Activated T-cell treated with anti-CD3 and anti-CD28 coated beads, Interleukin-2, amount 50 U/mL, for 24 hours (primary cell): ENCODE data around the gene ZNF385A.

Experiments used
- DNase-seq: peaks from one replicate; pipeline ENCODE4 v3.0.0-alpha.2; 2020
- H3K27ac Mint-ChIP-seq: 2 replicates; pipeline ENCODE4 v1.8.0; 2020; ENCODE audit warnings: mild to moderate bottlenecking, mixed read lengths
- H3K27me3 Mint-ChIP-seq: 2 replicates; pipeline ENCODE4 v1.8.0; 2020; ENCODE audit warnings: mixed read lengths
- H3K36me3 Mint-ChIP-seq: 2 replicates; pipeline ENCODE4 v1.8.0; 2020; ENCODE audit warnings: low read depth, mixed read lengths
- H3K4me1 Mint-ChIP-seq: 2 replicates; pipeline ENCODE4 v1.8.0; 2020; ENCODE audit warnings: low read depth, mixed read lengths
- H3K4me3 Mint-ChIP-seq: 2 replicates; pipeline ENCODE4 v1.8.0; 2020; ENCODE audit warnings: mild to moderate bottlenecking, moderate library complexity, mixed read lengths
- H3K9me3 Mint-ChIP-seq: 2 replicates; pipeline ENCODE4 v1.8.0; 2020; ENCODE audit warnings: mixed read lengths

ZNF385A gene, protein sequence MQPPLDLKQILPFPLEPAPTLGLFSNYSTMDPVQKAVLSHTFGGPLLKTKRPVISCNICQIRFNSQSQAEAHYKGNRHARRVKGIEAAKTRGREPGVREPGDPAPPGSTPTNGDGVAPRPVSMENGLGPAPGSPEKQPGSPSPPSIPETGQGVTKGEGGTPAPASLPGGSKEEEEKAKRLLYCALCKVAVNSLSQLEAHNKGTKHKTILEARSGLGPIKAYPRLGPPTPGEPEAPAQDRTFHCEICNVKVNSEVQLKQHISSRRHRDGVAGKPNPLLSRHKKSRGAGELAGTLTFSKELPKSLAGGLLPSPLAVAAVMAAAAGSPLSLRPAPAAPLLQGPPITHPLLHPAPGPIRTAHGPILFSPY

DNA sequence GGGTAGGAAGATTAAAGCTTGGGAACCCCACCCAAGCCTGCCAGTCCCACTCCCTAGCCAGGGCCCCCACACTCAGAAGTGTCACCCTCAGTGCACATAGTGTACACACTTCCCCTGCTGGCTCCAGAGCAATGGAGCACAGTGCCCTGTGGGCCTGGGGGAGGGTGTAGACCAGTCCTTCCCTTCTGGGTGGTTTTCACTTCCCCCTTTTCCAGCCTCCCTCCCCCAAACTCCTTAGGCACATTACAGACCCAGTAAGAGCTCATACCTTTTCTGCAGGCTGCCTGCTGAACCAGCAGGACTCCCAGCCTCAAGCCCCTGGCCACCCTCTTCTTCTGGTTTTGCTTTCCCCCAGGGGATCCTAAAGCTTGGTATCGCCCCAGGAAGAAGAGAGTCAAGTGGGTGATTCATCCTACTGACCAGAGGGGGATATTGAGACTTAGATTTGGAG, at the start of gene ZNF385A:
Gene ZNF385A (minus strand): TSS at position 143 of the 451 bp plus-strand sequence. CDS start 219 bp downstream, outside the sequence.
- no peaks in the 10 kb centered on the region for H3K9me3 Mint-ChIP-seq
- H3K36me3 Mint-ChIP-seq = no peaks in the 10 kb centered on the region
- no peak for DNase-seq
- H3K27ac Mint-ChIP-seq = no peak within 1 kb of the TSS
- no peaks in the 10 kb centered on the region for H3K27me3 Mint-ChIP-seq
- no peak within 1 kb of the TSS for H3K4me3 Mint-ChIP-seq
- H3K4me1 Mint-ChIP-seq = peaks cover 17% of the 10 kb centered on the region

DNA sequence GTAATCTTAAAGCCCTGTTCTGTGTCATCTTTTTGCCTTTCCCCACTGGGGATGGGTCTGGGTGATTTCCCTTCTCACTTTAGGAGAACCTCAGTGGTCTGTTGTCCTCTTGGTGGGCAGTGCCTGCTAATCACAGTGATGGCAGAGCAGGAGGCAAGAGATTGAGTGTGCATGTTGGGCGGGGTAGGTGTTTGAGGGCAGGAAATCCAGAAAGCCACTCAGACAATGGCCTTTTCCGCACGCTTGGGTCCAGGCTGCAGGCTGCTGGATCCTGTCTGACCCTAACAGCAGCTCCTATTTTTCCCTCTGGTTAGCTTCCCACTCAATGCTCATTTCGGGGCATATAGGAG, 48.3 kb upstream of the ZNF385A start:
- Mint-ChIP-seq H3K27ac (no peak overlapping the region), H3K9me3 (no peaks in the 10 kb centered on the region), H3K4me3 (no peak overlapping the region), H3K4me1 (peaks cover 32% of the 10 kb centered on the region), H3K36me3 (no peaks in the 10 kb centered on the region), H3K27me3 (no peaks in the 10 kb centered on the region)
- DNase-seq = no peak

DNA sequence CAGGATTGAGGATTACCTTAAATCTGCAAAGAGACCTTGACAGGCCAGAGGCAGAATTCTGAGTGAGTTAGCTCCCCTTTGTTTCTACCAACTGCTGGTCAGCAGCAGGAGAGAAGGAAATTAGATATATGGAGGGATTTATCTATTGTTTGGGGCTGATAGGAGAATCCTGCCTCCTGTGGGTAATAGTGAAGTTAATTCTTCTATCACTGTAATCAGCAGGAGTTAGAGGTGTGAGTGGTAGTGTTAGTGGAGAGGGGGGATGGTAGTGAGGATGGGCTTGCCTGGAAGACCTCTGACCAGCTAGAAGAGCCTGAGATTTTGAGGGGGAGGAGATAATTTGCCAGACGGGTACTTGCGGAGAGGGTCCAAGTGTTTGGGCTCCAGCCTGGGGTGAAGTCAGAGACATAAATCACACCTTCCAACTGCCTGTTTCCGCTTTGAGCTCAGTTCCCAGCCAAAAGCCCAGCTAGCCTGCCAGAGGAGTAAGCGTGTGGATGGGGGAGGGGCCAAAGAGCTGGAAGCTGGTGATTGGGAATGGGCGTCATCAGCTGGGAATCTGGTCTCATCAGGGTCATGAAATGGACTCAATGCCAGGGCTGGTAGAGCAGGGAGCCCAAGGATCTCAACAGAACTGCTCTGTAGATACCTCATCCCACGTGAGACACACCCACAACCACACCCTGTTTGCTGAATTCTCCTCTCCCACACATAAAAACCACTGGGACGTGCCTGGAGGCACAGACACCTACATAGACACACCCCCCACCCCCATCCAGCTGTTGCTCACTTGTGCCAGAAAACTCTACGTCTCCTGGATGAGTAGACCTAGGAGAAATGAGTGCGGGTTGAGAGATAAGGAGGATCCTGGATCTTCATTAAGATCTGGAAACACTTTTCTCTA, 47.6 kb upstream of the ZNF385A start:
- H3K4me1 Mint-ChIP-seq = peaks cover 26% of the 10 kb centered on the region
- H3K27ac Mint-ChIP-seq = no peak overlapping the region
- H3K27me3 Mint-ChIP-seq = no peaks in the 10 kb centered on the region
- no peaks in the 10 kb centered on the region for H3K9me3 Mint-ChIP-seq
- DNase-seq = no peak
- H3K36me3 Mint-ChIP-seq = no peaks in the 10 kb centered on the region
- H3K4me3 Mint-ChIP-seq = no peak overlapping the region

DNA sequence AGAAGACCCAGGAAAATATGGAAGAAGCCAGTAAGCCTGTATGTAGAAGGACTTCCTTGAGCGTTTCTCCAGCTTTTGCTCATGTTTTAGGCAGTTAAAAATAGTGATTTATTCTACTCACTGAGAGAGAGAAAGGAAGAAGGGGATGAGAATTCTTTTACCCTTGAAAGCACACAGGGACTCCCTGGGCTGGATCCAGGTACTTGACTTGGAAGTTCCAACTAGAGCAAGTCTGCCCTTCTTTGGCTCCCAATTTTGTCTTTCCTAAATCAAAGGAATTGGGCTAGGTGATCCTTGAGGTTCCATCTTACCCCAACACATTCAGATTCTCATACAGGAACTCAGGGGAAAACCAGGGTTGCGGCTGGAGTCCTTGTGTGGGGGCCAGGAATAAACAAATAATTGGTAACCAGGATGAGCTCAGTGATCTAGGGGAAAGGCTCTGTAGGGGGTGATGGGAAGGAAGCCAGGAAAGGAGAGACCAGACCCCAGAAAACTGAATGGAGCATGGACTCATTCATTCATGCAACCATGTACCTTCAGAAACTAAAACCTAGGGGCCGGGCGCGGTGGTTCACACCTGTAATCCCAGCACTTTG, 46.0 kb upstream of the ZNF385A start:
- DNase-seq = no peak
- peaks cover 25% of the 10 kb centered on the region for H3K4me1 Mint-ChIP-seq
- H3K36me3 Mint-ChIP-seq = no peaks in the 10 kb centered on the region
- H3K27me3 Mint-ChIP-seq = no peaks in the 10 kb centered on the region
- no peak overlapping the region for H3K27ac Mint-ChIP-seq
- H3K4me3 Mint-ChIP-seq = no peak overlapping the region
- no peaks in the 10 kb centered on the region for H3K9me3 Mint-ChIP-seq

DNA sequence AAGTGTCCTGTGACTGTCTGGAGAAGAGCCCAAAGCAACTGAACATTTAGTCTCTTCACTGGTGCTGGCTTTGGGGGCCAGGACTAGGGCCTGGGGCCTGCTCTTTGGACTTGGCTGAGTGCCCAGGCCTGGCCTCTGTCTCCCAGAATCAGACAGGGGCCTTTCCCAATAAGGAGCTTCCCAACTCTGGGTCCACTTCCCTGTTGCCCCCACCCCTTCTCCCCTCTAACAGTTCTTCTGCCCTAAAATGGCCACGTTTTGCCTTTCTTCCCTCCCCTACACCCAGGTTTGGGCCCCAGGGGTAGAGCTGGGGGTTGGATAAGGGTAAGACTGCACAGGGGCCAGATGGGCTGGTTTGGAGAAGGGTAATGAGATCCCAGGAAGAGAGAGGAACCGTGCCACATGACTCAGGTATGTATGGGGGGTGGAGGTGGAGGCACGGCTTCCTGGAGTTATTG, 44.5 kb upstream of the ZNF385A start:
- no peak overlapping the region for H3K27ac Mint-ChIP-seq

DNA sequence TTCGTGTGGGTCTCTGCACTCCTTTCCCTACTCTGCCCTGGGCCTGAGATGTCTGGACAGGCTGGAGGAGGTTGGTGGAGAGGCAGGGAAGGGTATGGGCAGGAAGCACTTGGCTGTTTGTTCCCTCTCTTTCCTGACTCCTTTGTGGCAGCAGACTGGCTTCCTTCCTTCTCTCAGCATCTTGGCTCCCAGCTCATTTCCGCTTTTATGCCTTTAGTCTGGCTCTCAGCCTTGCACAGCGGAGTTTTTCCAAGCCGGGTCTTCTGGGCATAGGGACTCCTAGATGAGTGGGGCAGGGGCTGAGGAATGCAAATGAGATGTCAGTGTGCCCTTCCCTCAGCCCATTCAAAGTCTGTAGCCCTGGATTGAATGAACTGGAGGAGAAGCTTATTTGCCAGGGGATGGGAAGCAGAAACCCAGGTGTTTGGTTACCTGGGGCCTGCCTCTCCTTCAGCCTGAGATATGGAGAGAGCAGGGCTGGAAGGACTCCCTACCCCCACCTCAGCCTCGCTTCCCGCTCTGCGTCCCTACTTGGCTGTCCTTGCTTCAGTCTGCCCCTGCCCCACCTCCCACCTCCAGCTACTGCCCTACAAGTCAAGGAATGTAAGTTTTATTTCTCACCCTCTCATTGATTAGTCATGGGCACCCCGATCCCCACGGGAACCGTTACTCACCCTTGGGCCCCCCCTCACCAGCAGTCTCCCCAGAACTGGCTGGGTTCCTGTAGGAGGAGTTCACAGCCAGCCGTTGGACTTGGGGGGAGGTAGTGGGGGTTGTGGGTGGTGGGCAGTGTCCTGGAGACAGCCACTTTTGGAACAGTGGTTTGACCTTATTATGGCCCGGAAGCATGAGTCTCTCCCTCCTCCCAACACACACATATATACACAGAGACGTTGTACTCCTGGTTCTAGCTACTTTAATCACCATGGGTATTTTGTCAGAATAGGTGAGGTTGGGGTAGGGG, 43.8 kb upstream of the ZNF385A start:
- Mint-ChIP-seq H3K27me3 (no peaks in the 10 kb centered on the region), H3K4me1 (peaks cover 26% of the 10 kb centered on the region), H3K36me3 (no peaks in the 10 kb centered on the region), H3K27ac (no peak overlapping the region), H3K9me3 (no peaks in the 10 kb centered on the region), H3K4me3 (no peak overlapping the region)
- DNase-seq = no peak

More for the DNA sequence above, 44.5 kb upstream of the ZNF385A start:
- no peak for DNase-seq
- Mint-ChIP-seq H3K4me1 (peaks cover 26% of the 10 kb centered on the region), H3K27me3 (no peaks in the 10 kb centered on the region), H3K4me3 (no peak overlapping the region), H3K9me3 (no peaks in the 10 kb centered on the region), H3K36me3 (no peaks in the 10 kb centered on the region)

DNA sequence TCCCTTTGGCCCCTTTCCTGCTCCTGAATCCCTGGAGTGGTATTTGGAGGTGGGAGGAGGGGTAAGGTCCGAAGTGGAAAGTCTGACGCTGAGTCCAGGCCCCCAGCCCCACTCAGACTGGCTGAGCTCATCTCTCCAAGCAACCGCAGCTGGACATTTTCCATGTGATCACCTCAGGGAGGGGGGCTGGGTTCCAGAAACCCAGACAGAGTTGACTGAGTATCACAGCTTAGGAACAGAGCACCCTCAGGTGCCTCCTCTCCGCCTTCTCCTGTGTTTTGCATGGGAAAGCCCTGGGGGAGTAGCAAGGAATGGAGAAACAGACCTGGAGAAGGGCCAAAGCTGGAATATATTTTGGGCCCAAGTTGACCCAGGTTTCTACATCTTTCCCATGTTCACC, 42.6 kb upstream of the ZNF385A start:
- Mint-ChIP-seq H3K27me3 (no peaks in the 10 kb centered on the region), H3K27ac (no peak overlapping the region), H3K4me3 (no peak overlapping the region)

DNA sequence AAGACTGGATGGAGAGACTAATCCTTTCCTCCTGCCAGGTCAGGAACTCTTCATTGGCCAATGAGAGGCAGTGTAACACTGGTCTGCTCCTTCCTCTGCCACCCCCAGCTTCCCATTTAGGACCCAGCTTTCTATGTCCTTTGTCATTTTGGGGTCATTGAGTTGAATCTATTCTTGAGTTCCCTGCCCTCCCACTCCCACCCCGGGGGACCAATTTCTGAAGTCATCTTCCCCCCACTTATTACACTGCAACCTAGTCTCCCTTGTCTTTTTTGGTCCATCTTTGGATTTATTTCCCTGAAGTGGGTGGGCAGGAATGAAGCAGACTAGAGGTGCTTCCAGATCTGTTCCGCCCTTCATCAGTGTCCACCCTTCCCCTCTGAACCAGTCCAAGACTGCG, 42.2 kb upstream of the ZNF385A start:
- DNase-seq = no peak
- no peaks in the 10 kb centered on the region for H3K27me3 Mint-ChIP-seq
- no peak overlapping the region for H3K27ac Mint-ChIP-seq
- H3K4me3 Mint-ChIP-seq = no peak overlapping the region
- no peaks in the 10 kb centered on the region for H3K36me3 Mint-ChIP-seq
- no peaks in the 10 kb centered on the region for H3K9me3 Mint-ChIP-seq
- peaks cover 16% of the 10 kb centered on the region for H3K4me1 Mint-ChIP-seq

More for the DNA sequence above, 42.6 kb upstream of the ZNF385A start:
- Mint-ChIP-seq H3K36me3 (no peaks in the 10 kb centered on the region), H3K9me3 (no peaks in the 10 kb centered on the region), H3K4me1 (peaks cover 19% of the 10 kb centered on the region)
- no peak for DNase-seq

DNA sequence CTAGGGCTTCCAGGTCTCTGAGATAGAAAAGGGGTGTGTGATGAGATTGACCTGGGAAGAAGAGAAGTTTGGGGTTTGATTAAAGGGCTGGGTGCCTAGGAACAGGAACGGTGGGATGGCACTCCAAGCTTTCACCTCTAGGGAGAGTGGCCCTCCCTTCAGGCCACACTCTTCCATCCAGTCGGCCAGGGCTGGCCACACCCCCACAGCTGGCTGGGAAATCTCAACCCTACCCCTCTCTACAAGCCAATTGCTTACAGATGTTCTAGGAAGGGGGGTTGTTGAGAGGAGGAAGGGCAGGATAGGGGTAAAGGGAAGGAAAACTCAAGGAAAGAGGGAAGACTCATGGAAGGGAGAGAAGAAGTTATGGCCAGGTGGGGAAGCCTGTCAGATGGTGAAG, 41.2 kb upstream of the ZNF385A start:
- no peak for DNase-seq
- H3K4me3 Mint-ChIP-seq = no peak overlapping the region
- H3K27ac Mint-ChIP-seq = no peak overlapping the region
- no peaks in the 10 kb centered on the region for H3K27me3 Mint-ChIP-seq
- H3K9me3 Mint-ChIP-seq = no peaks in the 10 kb centered on the region
- H3K4me1 Mint-ChIP-seq = peaks cover 15% of the 10 kb centered on the region
- no peaks in the 10 kb centered on the region for H3K36me3 Mint-ChIP-seq

DNA sequence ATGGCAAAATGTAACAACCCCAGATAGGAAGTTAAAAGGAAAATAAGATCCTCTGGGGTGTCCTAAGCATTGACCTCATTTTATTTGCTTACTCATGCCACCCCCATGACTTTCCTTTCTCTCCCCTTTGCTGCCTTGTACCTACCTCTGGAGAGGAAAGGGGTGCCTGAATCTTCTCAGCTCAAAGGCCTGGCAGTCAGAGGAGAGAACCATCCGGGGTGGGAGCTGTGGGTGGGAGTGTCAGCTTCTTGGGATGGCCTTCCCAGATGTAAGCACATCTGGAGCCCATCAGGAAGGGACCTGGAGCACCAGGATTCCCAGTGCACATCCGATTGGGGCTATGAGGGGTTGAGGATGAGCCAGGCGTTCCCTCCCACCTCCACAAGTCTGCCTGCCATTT, 39.7 kb upstream of the ZNF385A start:
- Mint-ChIP-seq H3K27ac (no peak overlapping the region), H3K4me3 (no peak overlapping the region), H3K9me3 (no peaks in the 10 kb centered on the region), H3K36me3 (no peaks in the 10 kb centered on the region), H3K4me1 (peaks cover 29% of the 10 kb centered on the region), H3K27me3 (no peaks in the 10 kb centered on the region)
- DNase-seq = no peak

DNA sequence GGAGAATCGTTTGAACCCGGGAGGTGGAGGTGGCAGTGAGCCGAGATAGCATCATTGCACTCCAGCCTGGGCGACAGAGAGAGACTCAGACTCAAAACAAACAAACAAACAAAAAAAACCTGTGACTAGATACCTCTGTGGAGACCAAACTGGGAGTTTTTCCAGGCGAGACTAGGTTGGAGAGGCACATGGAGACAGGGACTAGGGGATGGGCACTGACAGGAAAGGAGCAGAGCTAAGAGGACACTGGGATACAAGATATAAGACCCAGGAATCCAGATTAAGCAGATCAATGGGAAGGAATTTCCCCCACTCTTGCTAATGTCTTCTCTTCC, 39.2 kb upstream of the ZNF385A start:
- DNase-seq = no peak
- H3K4me3 Mint-ChIP-seq = no peak overlapping the region
- H3K27ac Mint-ChIP-seq = no peak overlapping the region
- H3K4me1 Mint-ChIP-seq = peaks cover 28% of the 10 kb centered on the region
- H3K9me3 Mint-ChIP-seq = no peaks in the 10 kb centered on the region
- H3K36me3 Mint-ChIP-seq = no peaks in the 10 kb centered on the region
- H3K27me3 Mint-ChIP-seq = no peaks in the 10 kb centered on the region

DNA sequence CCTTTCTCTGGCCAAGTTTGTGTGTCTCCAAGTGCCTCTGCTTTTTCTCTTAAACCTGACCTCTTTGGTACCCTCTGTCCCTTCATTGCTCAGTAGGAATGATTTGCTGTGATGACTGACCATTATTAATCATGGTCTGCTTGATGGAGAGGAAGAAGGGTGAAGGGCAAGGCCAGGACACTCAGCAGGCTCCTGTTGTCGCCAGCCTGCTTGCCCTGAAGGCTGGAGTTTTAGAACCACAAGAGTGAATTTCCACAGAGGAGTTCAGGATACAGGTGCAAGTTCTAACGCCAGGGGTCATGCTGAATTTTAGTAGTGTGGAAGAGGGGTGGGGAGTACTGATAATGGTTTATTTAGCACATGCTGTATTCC, 37.3 kb upstream of the ZNF385A start:
- H3K27ac Mint-ChIP-seq = no peak overlapping the region
- no peak overlapping the region for H3K4me3 Mint-ChIP-seq

DNA sequence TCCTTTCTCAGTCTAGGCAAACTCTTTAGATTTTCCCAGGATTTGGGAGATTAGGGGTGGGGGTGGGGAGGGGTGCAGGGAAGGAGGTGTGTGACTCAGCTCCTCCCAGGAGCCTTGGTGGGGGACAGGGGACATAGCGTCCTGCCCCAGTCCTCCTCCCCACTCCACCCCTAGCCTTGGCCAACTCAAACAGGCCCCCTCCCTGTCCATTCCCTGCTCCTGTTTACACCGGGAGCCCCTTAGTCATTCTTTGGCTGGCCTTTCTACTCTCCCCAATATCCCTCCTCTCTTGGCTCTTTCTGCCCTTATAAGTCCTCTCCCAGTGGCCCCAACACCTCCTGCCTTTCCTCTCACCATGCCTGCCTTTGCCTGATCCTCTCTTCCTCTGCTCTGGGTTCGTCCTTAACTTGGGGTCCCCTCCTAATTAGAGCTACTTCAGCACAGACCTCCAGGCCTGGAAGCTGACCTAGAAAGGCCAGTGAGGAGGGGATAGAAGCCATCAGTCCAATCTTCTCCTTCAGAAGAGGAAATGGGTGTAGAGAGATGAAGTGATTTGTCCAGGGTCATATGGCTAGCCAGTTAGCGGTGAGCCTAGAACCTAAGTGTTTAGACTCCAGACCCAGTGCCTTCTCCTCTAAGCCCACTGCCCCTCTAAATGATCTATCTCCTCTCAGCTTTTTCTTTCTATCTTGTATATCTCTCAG, 36.8 kb upstream of the ZNF385A start:
- Mint-ChIP-seq H3K4me1 (peaks cover 38% of the 10 kb centered on the region), H3K27ac (no peak overlapping the region), H3K27me3 (no peaks in the 10 kb centered on the region), H3K36me3 (peaks cover 10% of the 10 kb centered on the region), H3K9me3 (no peaks in the 10 kb centered on the region), H3K4me3 (no peak overlapping the region)
- no peak for DNase-seq

More for the DNA sequence above, 37.3 kb upstream of the ZNF385A start:
- no peak for DNase-seq
- H3K36me3 Mint-ChIP-seq = peaks cover 10% of the 10 kb centered on the region
- no peaks in the 10 kb centered on the region for H3K9me3 Mint-ChIP-seq
- H3K4me1 Mint-ChIP-seq = peaks cover 33% of the 10 kb centered on the region
- H3K27me3 Mint-ChIP-seq = no peaks in the 10 kb centered on the region
